Breast epithelium (tissue), 4 donors: Measurements from ENCODE around the gene SLC39A11. TPM values are rescaled to one million over a fixed set of nuclear protein-coding genes. Genes with fewer than 3 reads are reported as not detected.
"Not testable (repeated sequence)": the region's sequence is repeated elsewhere in the genome, so short reads cannot be mapped to it uniquely, and the experiment has no call there.

ENCODE experiments used
- DNase-seq, 2 donors: peaks; one replicate each; pipeline ENCODE4 v3.0.0-alpha.2; 2019; ENCODE audit warnings: low spot score in 2 of 2
- H3K27ac ChIP-seq, 2 donors: fragments of 200-600 bp; sonication (generic) in 1 of 2; one replicate each; pipeline ENCODE4 v1.5.1; 2016 to 2019; ENCODE audit warnings: mild to moderate bottlenecking in 1 of 2
- H3K27me3 ChIP-seq, 2 donors: fragments of 200-600 bp; sonication (generic) in 1 of 2; one replicate each; pipeline versions ENCODE4 v1.5.1 to v1.6.0; 2017 to 2019; ENCODE audit warnings: control low read depth in 1 of 2, mild to moderate bottlenecking in 1 of 2
- H3K36me3 ChIP-seq: fragments of 200-600 bp; one replicate; pipeline ENCODE4 v1.5.1; 2019
- H3K4me1 ChIP-seq, 2 donors: fragments of 200-600 bp; sonication (generic); one replicate each; pipeline ENCODE4 v1.5.1; 2016 to 2019; ENCODE audit warnings: control low read depth in 1 of 2
- H3K4me3 ChIP-seq, 3 donors: fragments of 200-600 bp; sonication (generic); 1 replicate in 2 of 3; 2 replicates in 1 of 3; pipeline ENCODE4 v1.5.1; 2016 to 2019; ENCODE audit warnings: mild to moderate bottlenecking in 3 of 3, moderate library complexity in 2 of 3
- H3K9me3 ChIP-seq, 2 donors: fragments of 200-600 bp; sonication (generic) in 1 of 2; one replicate each; pipeline ENCODE4 v1.5.1; 2016 to 2019; ENCODE audit warnings: control low read depth in 1 of 2
- CTCF ChIP-seq, 3 donors: fragments of 450-650 bp; IDR thresholded peaks; one replicate each; pipeline ENCODE4 v1.5.1; 2016 to 2017; ENCODE audit warnings: antibody characterized with exemption in 3 of 3, mild to moderate bottlenecking in 3 of 3, moderate library complexity in 3 of 3
- POLR2A ChIP-seq: fragments of 450-650 bp; IDR thresholded peaks from one replicate; pipeline ENCODE4 v1.6.1; 2016; ENCODE audit warnings: antibody characterized with exemption, mild to moderate bottlenecking, moderate library complexity
- POLR2AphosphoS5 ChIP-seq, 3 donors: sonication (generic); formaldehyde crosslinking; IDR thresholded peaks; one replicate each; pipeline ENCODE4 v1.6.1; 2017; ENCODE audit warnings: antibody characterized with exemption in 3 of 3
- intact Hi-C: fragments of 100-400 bp; cut with DNase I; formaldehyde crosslinking; loops from one replicate; pipeline ENCODE4 v1.15.1; 2023; ENCODE audit warnings: low total_unique reads
- total RNA-seq, 3 donors: library from RNA; depleted of rRNA; stranded (reverse); fragments of >200 nt; gene quantifications; one replicate each; pipeline ENCODE4 v1.1.0, GENCODE V29; 2016

Gene SLC39A11
- total RNA-seq, 3 donors from 2014 or later: 31.8 to 54.6 (median 47.0) TPM

- no peak for TF ChIP-seq CTCF (IDR thresholded peaks at IDR 0.05)
- no peak for TF ChIP-seq POLR2A
- TF ChIP-seq POLR2AphosphoS5 (IDR thresholded peaks at IDR 0.05): no peak
- Histone ChIP-seq H3K4me1 (no peaks in the 10 kb centered on the region), H3K4me3 (no peak overlapping the region), H3K36me3 (no peaks in the 10 kb centered on the region), H3K9me3 (no peaks in the 10 kb centered on the region), H3K27me3 (no peaks in the 10 kb centered on the region), H3K27ac (no peak overlapping the region)
- no peak for DNase-seq
- intact Hi-C loops: no loop called here
These were observed 314.0 kb downstream of the SLC39A11 start for GRCh38 chr17:72778169-72779151.

- Histone ChIP-seq H3K4me3 (no peak overlapping the region), H3K4me1 (no peaks in the 10 kb centered on the region), H3K27ac (no peak overlapping the region), H3K27me3 (no peaks in the 10 kb centered on the region), H3K36me3 (no peaks in the 10 kb centered on the region), H3K9me3 (no peaks in the 10 kb centered on the region)
- TF ChIP-seq POLR2A (no peak), CTCF (IDR thresholded peaks at IDR 0.05) (no peak), POLR2AphosphoS5 (IDR thresholded peaks at IDR 0.05) (no peak)
- intact Hi-C loops: no loop called here
- no peak for DNase-seq
These were observed 316.6 kb downstream of the SLC39A11 start for GRCh38 chr17:72775919-72776318.

GRCh38 chr17:72775237-72775636 lies 317.3 kb downstream of the SLC39A11 start:
- no peak for TF ChIP-seq POLR2A
- no peak for TF ChIP-seq POLR2AphosphoS5 (IDR thresholded peaks at IDR 0.05)
- no peak for TF ChIP-seq CTCF (IDR thresholded peaks at IDR 0.05)
- H3K36me3 ChIP-seq: no peaks in the 10 kb centered on the region

GRCh38 chr17:72774236-72774635 lies 318.3 kb downstream of the SLC39A11 start:
- DNase-seq: no peak
- Histone ChIP-seq H3K4me1 (no peaks in the 10 kb centered on the region), H3K4me3 (no peak overlapping the region), H3K27ac (no peak overlapping the region), H3K27me3 (no peaks in the 10 kb centered on the region), H3K36me3 (no peaks in the 10 kb centered on the region), H3K9me3 (peaks cover 4 to 6% of the 10 kb centered on the region in 2 donors)
- intact Hi-C loops: no loop called here
- TF ChIP-seq CTCF (IDR thresholded peaks at IDR 0.05) (no peak), POLR2A (no peak), POLR2AphosphoS5 (IDR thresholded peaks at IDR 0.05) (no peak)

More at GRCh38 chr17:72775237-72775636, 317.3 kb downstream of the SLC39A11 start:
- no peak overlapping the region for H3K27ac ChIP-seq
- no peak overlapping the region for H3K4me3 ChIP-seq
- peaks cover 4 to 5% of the 10 kb centered on the region in 2 donors for H3K9me3 ChIP-seq
- H3K4me1 ChIP-seq: no peaks in the 10 kb centered on the region
- H3K27me3 ChIP-seq: no peaks in the 10 kb centered on the region
- intact Hi-C loops: no loop called here
- no peak for DNase-seq

GRCh38 chr17:72773225-72773624 lies 319.3 kb downstream of the SLC39A11 start:
- H3K9me3 ChIP-seq, H3K4me3 ChIP-seq, DNase-seq, intact Hi-C loops, H3K4me1 ChIP-seq, H3K36me3 ChIP-seq, H3K27me3 ChIP-seq, H3K27ac ChIP-seq: not testable (repeated sequence)
